GM20431 (cell line): ENCODE measurements around the gene LRP10.

Experiments
- in situ Hi-C: fragments of 300-500 bp; cut with MseI, MboI; formaldehyde crosslinking; loops from one replicate; pipeline ENCODE4 v1.15.0; 2020; ENCODE audit warnings: low sequenced_read_pairs; ENCODE audit not compliant: unreplicated experiment

LRP10 gene

GRCh38 chr14:22841769-22842168, 29.8 kb upstream of the LRP10 start:
- in situ Hi-C loops = loop anchor here (25.0 kb wide), 1 partner anchor 454 kb away; no protein-coding TSS in a partner anchor

- in situ Hi-C loops = loop anchor here (25.0 kb wide), 1 partner anchor 455 kb away; no protein-coding TSS in a partner anchor
Observed at GRCh38 chr14:22842211-22843122, 29.1 kb upstream of the LRP10 start.

- in situ Hi-C loops = loop anchor here (25.0 kb wide), 1 partner anchor 456 kb away; no protein-coding TSS in a partner anchor
Observed at GRCh38 chr14:22843123-22843925, 28.2 kb upstream of the LRP10 start.

DNA sequence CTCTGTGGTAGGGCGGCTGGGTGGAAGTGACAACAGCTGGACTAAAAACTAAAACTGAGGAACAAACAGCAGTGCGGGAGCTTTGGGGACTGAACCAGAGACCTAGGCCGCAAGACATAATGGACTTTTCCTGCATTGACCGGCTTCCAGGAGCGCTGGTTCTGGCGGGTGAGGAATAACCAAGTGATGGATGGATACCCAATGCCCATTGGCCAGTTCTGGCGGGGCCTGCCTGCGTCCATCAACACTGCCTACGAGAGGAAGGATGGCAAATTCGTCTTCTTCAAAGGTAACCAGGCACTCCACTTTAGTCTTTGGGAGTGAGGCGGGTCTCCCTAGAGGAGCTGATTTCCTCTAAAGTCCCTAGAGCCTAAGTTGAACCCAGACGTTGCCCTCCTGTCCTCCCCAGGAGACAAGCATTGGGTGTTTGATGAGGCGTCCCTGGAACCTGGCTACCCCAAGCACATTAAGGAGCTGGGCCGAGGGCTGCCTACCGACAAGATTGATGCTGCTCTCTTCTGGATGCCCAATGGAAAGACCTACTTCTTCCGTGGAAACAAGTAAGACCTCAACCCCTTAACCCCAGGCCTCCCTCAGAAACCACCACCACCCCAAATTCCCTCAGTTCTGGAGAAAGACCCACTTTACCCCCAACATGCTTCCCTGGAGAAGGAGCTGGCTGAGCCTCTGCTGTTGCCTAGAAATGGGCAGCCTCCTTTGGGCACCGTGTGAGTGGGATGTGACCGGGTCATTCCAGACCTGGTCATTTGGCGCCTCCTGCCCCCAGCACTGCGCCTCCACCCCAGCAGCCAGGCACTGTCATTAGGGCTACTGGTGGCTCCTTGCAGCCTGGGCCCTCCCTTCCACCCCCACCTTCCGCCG, 27.1 kb upstream of the LRP10 start:
- in situ Hi-C loops = loop anchor here (25.0 kb wide), 1 partner anchor 457 kb away; no protein-coding TSS in a partner anchor

DNA sequence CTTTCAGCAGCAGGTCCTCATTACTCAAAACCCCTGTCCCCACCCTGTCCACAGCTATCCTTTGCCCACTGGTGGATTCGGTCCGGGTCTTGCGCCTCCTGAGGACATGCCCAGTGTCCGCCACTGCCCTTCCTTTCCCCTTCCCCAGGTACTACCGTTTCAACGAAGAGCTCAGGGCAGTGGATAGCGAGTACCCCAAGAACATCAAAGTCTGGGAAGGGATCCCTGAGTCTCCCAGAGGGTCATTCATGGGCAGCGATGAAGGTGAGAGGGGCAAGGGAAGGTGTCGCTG, 26.5 kb upstream of the LRP10 start:
- in situ Hi-C loops = loop anchor here (25.0 kb wide), 1 partner anchor 458 kb away; no protein-coding TSS in a partner anchor

- in situ Hi-C loops = loop anchor here (25.0 kb wide), 1 partner anchor 459 kb away; no protein-coding TSS in a partner anchor
Observed at GRCh38 chr14:22845821-22846625, 25.5 kb upstream of the LRP10 start.

- in situ Hi-C loops = loop anchor here (25.0 kb wide), 1 partner anchor 460 kb away; no protein-coding TSS in a partner anchor
Observed at GRCh38 chr14:22846811-22847307, 24.7 kb upstream of the LRP10 start.

DNA sequence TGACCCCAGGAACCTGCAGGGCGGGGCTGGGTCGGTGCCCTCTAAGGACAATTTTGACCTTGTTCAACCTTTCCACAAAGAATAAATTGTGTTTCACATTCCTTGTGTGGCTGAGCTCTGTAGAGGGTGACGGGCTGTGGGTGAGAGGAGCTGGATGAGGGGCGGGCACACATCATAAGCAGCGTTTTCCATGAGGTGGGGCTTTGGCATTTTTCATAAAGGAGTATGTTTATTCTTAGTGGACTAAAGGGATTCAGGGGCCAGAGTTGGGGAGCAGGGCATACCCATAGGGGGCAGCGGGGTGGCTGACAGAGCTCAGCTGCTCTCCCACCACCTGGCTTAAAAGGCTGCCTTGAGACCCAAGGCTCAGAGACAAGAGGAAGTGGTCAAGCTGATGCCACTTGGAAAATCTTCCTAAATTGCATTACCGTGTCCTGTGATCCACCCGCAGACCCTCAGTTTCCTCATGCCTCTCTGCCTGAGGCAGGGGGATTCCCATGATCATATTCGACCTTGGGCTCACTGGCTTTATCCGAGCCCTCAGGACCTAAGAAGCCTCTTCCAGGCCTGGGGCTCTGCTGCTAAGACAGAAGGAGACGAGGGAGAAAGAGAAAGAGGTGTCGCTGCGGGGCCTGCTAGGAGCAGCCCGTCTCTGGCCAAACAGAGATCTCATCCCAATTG, 23.7 kb upstream of the LRP10 start:
- in situ Hi-C loops = loop anchor here (25.0 kb wide), 1 partner anchor 460 kb away; no protein-coding TSS in a partner anchor

GRCh38 chr14:22848351-22849164, 23.0 kb upstream of the LRP10 start:
- in situ Hi-C loops = loop anchor here (25.0 kb wide), 1 partner anchor 461 kb away; no protein-coding TSS in a partner anchor

GRCh38 chr14:22849212-22849819, 22.2 kb upstream of the LRP10 start:
- in situ Hi-C loops = loop anchor here (25.0 kb wide), 1 partner anchor 462 kb away; no protein-coding TSS in a partner anchor

- in situ Hi-C loops = loop anchor here (25.0 kb wide), 2 partner anchors 189 to 264 kb away; partner anchors contain the start of genes ABHD4 and DAD1
Observed at GRCh38 chr14:22850944-22851764, 20.4 kb upstream of the LRP10 start.

- in situ Hi-C loops = loop anchor here (25.0 kb wide), 2 partner anchors 190 to 265 kb away; partner anchors contain the start of genes ABHD4 and DAD1
Observed at GRCh38 chr14:22852178-22852577, 19.4 kb upstream of the LRP10 start.

GRCh38 chr14:22852599-22852939, 19.0 kb upstream of the LRP10 start:
- in situ Hi-C loops = loop anchor here (25.0 kb wide), 2 partner anchors 190 to 265 kb away; partner anchors contain the start of genes ABHD4 and DAD1

DNA sequence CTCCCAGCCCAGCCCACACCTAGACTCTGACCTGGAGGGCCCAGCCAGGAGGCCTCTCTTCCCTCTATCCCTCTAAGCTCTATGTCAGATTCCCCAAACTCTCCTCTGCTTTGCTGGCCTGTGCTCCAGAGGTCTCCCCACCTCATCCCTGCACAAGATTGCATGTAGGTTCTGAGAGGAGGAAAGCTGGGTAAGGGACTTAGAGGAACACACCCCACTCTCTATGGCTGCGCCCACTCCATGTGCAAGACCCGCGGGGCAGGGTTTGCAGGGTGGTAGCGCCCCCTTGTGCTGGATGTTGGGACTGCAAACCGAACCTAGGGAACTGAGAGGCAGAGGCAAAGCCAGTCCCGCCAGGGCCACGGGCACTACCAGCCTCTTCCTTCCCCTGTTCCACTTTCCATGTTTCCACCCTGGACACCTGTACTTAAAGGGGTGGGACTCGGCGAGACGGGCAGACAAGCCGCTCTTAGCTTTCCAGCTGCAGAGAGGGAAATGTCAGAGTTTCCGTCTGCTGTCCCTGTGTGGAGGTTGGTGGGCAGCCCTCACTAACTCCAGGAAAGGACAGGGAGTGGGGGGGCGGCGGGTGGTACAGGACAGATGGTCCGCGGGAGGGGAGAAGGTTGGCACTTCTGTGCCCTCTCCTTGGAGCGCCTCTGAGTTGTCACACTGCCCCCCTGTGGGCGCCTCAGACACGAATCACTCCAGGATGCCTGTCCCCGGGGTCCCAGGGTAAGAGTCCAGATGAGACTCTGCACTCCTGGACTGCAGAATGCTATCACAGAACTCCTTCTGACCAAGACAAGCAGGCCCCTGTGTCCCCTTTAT, 18.4 kb upstream of the LRP10 start:
- in situ Hi-C loops = loop anchor here (25.0 kb wide), 2 partner anchors 191 to 266 kb away; partner anchors contain the start of genes ABHD4 and DAD1

DNA sequence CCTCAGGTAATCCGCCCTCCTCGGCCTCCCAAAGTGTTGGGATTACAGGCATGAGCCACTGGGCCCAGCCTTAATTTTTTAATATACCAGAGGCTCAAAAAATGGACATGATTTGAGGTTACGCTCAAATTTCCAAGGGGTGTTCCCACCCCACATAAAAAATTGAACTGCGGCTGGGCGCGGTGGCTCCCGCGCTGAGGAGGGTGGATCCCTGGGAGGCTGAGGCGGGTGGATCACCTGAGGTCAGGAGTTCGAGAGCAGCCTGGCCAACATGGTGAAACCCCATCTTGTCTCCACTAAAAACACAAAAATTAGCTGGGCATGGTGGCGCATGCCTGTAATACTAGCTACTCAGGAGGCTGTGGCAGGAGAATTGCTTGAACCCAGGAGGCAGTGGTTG, 17.2 kb upstream of the LRP10 start:
- in situ Hi-C loops = loop anchor here (25.0 kb wide), 2 partner anchors 192 to 267 kb away; partner anchors contain the start of genes ABHD4 and DAD1
